NOMO-1 treated with DMSO at 0.1 percent for 48 hours (cell line): ENCODE measurements around the gene TOM1L2.
"Not testable (repeated sequence)": the region's sequence is repeated elsewhere in the genome, so short reads cannot be mapped to it uniquely, and the experiment has no call there.

Source experiments
- DNase-seq: peaks from one replicate; lab custom pipeline; 2025; ENCODE audit not compliant: unreplicated experiment; lab: John Stamatoyannopoulos, UW

The TOM1L2 gene

DNA sequence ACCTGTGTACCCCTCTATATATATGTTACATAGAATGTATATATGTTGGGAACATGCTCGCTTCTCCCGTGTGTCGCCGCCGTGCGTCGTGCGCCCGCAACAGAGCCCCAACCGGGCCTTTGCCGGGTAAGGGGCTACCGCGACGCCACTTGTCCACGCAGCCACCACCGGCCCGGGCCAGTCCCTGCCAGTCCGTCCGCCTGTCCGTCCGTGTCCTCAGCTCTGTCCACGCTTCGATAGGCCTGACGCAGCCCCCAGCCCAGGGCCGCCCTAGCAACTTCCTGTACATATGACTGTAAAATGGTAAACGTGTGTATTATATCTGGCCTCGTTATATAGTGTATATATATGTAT, 161.3 kb downstream of the TOM1L2 start:
- DNase-seq, result no peak

DNA sequence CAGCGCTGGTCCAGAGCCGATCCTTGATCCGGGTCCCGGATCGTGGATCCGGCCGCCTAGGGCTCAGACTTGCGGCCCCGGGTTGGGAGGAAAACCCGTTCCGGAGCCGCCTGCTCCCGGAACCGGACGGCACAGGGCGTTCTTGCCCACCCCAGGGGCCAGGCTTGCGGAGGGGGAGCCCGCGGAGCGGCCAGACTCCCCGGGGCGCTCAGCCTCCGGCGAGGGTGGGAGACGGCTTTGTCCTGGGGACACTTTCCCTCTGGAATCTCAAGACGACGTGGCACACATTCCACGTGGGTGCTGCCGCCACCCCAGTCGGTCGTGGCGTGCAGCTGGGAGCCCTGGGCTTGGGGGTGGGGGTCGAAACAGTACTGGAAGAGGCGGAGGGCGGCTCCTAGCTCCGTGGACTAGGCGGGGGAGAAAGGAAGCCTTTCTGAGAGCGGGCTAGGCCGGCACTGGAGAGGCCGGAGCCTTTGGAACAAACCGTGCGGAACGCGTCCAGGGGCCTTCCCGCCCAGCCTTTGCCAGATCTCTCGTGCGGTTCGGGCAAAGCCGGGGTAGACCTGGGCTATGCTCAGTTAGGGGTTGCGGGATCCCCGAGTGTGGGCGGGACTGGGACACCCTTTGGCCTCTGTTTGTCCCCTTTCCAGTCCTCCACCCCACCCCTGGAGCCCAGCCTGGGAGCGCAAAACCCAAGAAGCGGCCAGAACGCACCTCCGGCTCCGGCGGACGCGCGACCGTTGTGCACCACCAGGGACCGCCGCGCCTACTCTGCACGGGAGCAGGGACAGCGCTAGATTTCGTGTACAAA, 161.9 kb downstream of the TOM1L2 start:
- DNase-seq, result no peak

DNA sequence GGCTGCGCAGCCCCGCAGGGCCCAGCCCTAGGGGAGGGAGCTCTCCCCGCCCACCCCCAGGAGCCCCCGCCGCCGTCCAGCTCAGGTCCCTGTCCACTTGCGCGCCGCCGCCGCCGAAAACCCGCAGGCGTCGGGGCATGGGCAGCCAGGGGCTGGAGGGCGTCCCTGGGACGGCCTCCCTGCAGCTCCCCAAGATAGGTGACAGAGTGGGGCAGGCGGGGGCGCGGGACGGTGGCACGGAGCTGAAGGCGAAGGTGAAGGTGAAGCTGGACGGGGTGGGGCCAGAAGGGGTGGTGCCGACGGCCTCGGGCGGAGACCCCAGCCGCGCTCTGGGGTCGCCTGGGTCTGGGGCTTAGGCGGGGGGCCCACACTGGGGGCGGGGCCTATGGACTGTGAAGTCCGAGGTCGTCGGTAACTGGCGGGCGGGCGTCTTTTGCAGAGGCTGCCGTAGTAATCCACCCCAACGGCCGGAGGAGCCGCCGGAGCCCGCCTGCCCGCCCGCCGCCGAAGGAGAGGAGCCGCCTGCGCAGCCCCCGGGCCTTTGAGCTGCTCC, 162.6 kb downstream of the TOM1L2 start:
- DNase-seq, result no peak

DNA sequence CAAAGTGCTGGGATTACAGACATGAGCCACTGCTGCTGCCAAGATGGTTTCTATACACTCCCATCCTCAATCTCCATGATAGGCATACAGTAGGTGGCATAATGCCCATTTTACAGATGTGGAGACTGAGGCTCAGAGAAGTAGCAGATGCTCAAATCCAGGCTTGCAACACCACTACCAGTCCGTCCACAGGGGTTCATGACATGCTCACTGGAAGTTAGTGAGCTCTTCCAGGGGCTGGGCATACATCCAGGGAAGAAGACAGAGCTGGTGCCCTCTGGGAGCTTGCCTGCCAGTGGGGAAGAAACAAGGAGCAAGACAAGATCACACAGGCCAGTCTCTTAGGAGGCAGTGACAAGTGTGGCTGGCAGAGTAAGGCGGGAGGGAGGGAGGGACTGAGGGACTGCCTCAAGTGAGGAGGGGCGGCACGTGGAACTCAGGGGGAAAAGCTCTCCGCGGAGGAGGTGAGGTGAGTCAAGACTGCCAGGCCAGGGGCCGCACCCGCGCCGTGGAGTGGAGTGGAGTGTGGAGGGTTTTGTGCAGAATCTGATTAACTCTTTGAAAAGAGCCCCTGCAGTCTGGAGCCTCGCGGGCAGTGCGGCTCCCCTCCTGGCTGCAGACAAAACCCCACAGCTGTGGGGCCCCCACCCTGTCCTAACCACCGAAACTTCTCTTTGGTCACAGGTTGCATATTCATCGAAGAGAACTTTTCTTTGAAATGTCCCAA, 163.3 kb downstream of the TOM1L2 start:
- no peak for DNase-seq

DNA sequence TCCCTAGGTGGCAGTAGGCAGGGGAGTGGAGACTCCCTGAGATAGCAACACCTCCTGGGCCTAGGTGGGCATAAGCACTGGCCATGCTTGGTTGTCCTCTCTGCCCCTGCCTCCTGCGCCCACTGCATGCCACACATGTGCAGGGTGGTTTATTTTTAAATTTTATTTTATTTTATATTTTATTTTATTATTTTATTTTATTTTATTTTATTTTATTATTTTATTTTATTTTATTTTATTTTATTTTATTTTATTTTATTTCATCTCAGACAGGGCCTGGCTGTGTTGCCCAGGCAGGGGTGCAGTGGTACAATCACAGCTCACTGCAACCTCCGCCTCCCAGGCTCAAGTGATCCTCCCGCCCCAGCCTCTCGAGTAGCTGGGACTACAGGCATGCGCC, 164.0 kb downstream of the TOM1L2 start:
- DNase-seq, result not testable (repeated sequence)

DNA sequence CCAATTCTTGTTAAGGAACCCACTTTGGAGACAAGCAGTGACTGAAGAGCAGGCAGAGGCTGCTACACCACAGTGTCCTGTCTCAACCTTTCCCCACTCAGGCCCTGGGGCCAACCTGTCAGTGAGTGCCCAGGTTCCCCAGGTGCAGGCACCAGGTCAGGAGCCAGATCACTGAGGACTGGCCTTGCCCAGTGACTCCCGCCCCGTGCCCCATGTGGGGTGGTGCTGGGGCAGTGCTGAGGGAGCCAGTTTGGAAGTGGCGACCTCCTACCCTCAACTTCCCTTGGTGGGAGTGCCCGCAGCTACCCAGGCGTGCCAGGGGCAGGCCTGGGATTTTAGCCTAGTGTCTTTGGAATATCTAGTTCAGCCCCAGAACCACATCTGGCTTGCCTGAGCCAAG, 164.8 kb downstream of the TOM1L2 start:
- DNase-seq, result no peak

DNA sequence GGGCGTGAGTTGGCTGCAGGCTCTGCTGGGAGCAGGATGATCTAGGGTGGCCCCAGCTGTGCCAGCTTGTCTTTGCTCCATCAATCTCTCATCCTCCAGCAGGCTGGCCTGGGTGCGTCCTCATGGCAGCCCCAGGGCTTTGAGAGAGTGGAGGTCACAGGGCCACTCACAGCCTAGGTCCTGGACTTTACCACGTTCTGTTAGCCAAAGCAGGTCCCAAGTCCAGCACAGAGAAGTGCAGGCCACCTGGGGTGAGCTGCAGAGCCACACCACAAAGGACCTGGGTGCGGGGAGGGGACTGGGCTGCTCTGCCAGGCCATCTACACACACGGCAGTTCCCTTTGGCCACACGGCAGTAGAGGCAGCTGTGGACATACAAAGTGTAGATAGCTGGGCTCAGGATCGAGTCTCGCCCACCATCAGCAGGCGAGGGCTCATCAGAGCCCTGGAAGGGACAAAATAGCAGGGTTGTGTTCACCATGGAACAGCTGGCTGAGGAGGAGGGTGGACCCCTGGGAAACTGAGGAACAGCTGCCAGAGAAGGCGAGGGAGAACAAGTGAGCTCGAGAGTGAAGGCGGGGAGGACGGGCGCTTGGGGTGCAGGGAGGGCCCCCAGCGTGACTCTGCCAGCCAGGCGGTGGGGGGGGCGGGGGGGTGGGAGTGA, 165.5 kb downstream of the TOM1L2 start:
- no peak for DNase-seq

DNA sequence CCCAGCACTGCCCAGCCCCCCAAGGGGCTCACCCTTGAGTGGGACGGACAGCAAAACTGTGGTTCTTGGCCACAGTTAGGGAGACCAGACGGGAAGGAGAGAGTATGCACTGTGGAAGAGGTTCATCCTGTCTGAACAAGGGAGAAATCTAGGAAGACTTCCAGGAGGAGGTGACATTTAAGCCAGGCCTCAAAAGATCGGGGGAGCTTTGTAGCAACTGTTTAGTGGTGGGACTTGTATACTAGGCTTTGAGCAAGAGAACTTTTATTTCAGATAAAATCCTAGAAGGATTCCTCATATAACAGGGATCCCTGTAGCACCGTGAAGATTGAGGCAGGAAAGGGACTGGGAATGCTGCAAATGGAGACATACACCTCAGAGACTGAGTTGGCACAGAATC, 166.2 kb downstream of the TOM1L2 start:
- no peak for DNase-seq

DNA sequence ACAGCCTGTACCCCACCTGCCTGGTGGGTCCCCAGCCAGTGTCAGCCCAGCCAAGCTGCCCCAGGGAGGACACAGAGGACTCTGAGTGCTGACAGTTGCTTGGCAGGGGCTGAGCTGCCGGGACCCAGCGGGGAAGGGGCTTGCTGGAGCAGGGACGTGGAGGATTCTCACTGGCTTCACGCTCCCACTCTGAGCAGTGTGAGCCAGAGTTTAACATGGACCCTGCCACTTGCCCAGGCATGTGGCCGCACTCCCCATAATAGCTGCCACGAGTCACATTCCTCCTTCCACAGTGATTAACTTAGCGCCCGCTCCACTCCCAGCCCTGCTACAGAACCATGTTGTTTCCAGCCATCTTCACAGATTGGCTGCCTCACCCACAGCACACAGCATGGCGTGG, 166.6 kb downstream of the TOM1L2 start:
- DNase-seq, result no peak

DNA sequence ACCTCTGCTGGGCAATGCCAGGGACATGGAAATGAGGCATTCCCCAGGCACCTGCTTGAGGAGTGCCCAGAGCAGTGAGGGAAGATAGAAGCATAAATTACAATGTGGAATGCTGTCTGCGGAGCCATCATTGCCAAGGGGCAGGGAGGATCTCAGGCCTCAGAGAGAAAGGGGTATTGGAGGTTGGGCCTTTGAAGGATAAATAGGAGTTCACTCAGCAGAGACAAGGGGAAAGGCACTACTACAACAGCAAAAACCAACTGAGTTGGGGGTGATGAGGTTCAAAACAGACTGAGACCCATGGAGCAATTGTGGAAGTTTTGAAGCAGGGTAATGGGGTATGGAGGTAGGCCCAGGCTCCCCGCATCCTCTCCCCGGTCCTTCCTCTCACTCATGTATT, 168.2 kb downstream of the TOM1L2 start:
- no peak for DNase-seq

DNA sequence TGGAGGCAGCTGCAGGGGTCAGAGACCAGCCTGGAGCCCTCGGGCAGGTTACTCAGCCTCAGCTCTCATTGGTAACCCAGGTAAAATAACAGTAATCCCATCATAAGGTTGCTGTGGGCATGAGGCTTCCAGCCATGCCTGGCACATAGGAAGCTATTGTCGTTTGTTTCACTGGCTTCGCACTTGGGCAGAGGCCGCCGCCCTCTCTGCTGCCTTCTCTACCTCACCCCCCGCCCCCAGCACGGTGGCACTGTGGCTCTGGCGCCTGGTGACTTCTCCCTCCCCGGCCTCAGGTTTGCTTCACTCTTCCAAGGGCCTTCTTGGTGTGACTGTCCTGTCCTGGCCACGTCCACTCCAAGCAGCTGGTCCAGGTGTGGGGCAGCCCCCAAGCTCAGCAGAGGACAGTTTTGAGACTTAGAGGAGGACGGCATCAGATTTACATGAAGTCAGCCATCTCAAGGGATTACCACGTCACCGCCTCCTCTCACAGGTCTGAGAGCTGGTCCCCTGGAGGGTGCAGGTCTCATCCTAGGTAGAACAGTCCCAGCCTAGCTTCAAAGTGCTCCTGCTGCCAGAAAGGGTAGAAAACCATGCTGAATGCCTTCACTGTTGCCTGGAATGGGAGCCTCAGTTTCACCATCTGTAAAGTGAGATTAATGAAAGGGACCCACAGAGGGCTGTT, 170.3 kb downstream of the TOM1L2 start:
- no peak for DNase-seq

DNA sequence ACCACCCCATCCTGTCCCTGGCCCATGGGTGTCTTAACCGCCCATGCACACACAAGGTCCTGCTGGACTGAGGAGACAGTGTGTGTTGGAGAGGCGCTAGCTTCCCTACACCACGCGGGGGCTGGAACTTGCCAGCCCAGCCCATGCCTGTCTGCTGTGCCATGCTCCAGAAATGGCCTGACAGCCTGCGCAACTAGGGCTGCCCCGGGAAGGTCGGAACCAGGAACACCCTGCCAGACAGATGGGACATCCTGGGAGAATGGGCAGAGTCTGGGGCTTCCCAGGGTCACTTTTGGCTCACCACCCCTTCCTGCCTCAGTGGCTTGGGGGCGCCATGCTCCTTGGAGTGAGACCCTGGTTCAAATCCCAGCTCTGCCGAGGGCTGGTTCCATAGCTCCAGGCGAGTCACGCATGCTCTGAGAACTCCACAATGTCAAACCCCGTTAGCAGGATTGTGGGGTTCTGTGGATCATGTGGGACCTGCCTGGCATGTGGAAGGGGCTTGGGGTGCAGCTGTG, 171.6 kb downstream of the TOM1L2 start:
- no peak for DNase-seq

DNA sequence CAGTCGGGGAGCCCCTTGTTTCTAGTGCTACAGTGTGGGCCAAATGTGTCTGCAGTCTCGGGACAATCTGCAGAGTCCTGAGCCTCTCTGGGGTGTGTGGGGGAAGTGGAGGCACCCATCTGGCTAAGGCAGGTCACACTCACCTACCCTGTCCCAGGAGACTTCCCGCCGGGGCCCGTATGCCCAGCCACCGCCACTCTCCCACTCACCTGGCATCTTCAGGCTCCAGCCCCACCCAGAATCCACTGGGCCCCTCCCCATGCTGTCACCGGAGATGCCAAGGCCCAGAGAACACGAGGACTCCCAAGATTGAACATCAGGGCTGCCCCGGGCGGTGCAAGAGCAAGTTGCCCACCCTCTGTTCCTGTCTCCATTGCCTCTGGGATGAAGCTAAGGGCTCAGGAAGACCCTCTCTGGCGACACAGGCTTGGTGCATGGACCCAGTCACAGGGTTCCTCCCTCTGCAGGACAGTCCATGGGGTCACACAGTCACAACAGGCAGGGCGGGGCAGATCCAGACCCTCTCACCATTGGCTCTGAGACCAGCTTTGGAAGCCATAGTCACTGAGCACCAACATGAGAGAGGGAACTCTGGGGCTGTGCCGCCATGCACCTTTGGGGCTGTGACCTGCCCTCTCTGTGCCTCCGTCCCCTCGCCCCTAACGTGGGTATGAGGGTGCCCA, 173.5 kb downstream of the TOM1L2 start:
- no peak for DNase-seq

DNA sequence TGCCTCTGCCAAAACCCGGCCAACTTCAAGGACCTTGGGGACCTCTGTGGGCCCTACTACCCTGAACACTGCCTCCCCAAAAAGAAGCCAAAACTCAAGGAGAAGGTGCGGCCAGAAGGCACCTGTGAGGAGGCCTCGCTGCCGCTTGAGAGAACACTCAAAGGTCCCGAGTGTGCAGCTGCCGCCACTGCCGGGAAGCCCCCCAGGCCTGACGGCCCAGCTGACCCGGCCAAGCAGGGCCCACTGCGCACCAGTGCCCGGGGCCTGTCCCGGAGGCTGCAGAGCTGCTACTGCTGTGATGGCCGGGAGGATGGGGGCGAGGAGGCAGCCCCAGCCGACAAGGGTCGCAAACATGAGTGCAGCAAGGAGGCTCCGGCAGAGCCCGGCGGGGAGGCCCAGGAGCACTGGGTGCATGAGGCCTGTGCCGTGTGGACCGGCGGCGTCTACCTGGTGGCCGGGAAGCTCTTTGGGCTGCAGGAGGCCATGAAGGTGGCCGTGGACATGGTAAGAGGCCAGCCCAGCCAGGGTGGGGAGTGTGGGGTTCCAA, 174.1 kb downstream of the TOM1L2 start:
- DNase-seq, result no peak

DNA sequence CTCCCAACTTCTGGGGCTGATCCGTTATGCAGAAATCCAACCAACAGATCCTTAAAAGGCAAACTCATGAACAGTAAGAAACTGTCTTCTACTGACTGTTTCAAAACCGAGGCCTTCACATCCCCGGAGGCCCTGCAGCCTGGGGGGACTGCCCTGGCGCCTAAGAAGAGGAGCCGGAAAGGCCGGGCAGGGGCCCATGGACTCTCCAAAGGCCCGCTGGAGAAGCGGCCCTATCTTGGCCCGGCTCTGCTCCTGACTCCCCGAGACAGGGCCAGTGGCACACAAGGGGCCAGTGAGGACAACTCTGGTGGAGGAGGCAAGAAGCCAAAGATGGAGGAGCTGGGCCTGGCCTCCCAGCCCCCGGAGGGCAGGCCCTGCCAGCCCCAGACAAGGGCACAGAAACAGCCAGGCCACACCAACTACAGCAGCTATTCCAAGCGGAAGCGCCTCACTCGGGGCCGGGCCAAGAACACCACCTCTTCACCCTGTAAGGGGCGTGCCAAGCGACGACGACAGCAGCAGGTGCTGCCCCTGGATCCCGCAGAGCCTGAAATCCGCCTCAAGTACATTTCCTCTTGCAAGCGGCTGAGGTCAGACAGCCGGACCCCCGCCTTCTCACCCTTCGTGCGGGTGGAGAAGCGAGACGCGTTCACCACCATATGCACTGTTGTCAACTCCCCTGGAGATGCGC, 174.9 kb downstream of the TOM1L2 start:
- no peak for DNase-seq

DNA sequence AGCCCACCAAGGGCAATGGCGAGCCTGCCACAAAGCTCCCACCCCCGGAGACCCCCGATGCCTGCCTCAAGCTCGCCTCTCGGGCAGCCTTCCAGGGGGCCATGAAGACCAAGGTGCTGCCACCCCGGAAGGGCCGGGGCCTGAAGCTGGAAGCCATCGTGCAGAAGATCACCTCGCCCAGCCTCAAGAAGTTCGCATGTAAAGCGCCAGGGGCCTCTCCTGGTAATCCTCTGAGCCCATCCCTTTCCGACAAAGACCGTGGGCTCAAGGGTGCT, 175.5 kb downstream of the TOM1L2 start:
- no peak for DNase-seq

DNA sequence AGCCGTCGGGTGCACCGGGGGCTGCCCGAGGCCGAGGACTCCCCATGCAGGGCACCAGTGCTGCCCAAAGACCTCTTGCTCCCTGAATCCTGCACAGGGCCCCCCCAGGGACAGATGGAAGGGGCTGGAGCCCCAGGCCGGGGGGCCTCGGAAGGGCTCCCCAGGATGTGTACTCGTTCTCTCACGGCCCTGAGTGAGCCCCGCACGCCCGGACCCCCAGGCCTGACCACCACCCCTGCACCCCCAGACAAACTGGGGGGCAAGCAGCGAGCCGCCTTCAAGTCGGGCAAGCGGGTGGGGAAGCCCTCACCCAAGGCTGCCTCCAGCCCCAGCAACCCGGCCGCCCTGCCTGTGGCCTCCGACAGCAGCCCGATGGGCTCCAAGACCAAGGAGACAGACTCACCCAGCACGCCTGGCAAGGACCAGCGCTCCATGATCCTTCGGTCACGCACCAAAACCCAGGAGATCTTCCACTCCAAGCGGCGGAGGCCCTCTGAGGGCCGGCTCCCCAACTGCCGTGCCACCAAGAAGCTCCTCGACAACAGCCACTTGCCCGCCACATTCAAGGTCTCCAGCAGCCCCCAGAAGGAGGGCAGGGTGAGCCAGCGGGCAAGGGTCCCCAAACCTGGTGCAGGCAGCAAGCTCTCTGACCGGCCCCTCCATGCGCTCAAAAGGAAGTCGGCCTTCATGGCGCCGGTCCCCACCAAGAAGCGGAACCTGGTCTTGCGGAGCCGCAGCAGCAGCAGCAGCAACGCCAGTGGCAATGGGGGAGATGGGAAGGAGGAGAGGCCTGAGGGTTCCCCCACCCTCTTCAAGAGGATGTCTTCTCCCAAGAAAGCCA, 176.0 kb downstream of the TOM1L2 start:
- no peak for DNase-seq

DNA sequence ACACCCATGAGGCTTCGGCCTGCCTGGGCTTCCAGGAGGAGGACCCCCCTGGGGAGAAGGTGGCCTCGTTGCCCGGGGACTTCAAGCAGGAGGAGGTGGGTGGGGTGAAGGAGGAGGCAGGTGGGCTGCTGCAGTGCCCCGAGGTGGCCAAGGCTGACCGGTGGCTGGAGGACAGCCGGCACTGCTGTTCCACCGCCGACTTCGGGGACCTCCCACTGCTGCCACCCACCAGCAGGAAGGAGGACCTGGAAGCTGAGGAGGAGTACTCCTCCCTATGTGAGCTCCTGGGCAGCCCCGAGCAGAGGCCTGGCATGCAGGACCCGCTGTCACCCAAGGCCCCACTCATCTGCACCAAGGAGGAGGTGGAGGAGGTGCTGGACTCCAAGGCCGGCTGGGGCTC, 176.9 kb downstream of the TOM1L2 start:
- no peak for DNase-seq

DNA sequence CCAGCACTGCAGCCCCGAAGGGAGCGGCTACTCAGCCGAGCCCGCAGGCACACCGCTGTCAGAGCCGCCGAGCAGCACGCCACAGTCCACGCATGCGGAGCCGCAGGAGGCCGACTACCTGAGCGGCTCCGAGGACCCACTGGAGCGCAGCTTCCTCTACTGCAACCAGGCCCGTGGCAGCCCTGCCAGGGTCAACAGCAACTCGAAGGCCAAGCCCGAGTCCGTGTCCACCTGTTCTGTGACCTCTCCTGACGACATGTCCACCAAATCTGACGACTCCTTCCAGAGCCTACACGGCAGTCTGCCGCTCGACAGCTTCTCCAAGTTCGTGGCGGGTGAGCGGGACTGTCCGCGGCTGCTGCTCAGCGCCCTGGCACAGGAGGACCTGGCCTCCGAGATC, 177.8 kb downstream of the TOM1L2 start:
- DNase-seq, result no peak
